WTC11 (cell line): ENCODE data around the gene AFP. TPM values are rescaled to one million over a fixed set of nuclear protein-coding genes. Genes with fewer than 3 reads are reported as not detected.

Experiments used
- ATAC-seq: fragments of 200-7000 bp; cut with Tn5 transposase; 2 replicates; pipeline ENCODE4 v1.10.0; 2021; ENCODE audit warnings: mild to moderate bottlenecking, moderate library complexity
- CTCF ChIA-PET: fragments of 300-600 bp; sonication (Branson Sonifier 250); formaldehyde crosslinking; loops from one replicate; lab custom pipeline; 2021; ENCODE audit warnings: antibody characterized with exemption; lab: Charles Lee
- POLR2A ChIA-PET: fragments of 350-600 bp; sonication (Branson Sonifier 250); formaldehyde crosslinking; loops from one replicate; lab custom pipeline; 2021; ENCODE audit warnings: antibody characterized with exemption; lab: Charles Lee
- DNase-seq: peaks from one replicate; pipeline ENCODE4 v3.0.0; 2021; ENCODE audit warnings: low spot score
- H3K27ac Mint-ChIP-seq: 2 replicates; pipeline ENCODE4 v1.8.0; 2021; ENCODE audit warnings: mixed read lengths
- H3K27me3 Mint-ChIP-seq: 2 replicates; pipeline ENCODE4 v1.8.0; 2021; ENCODE audit warnings: low read depth, mild to moderate bottlenecking, moderate library complexity, mixed read lengths
- H3K36me3 Mint-ChIP-seq: 2 replicates; pipeline ENCODE4 v1.8.0; 2021; ENCODE audit warnings: mixed read lengths
- H3K4me1 Mint-ChIP-seq: 2 replicates; pipeline ENCODE4 v1.8.0; 2022; ENCODE audit warnings: mixed read lengths
- H3K4me3 Mint-ChIP-seq: 2 replicates; pipeline ENCODE4 v1.8.0; 2021; ENCODE audit warnings: mild to moderate bottlenecking, moderate library complexity, mixed read lengths
- H3K9me3 Mint-ChIP-seq: 2 replicates; pipeline ENCODE4 v1.8.0; 2021; ENCODE audit warnings: mixed read lengths
- CDX4 ChIP-seq: fragments of 250-450 bp; sonication (Bioruptor Pico); IDR thresholded peaks from 2 replicates; pipeline ENCODE4 v1.9.0; 2021; ENCODE audit warnings: moderate library complexity, mild to moderate bottlenecking, inconsistent platforms, borderline replicate concordance
- FOXK1 ChIP-seq: sonication (generic); formaldehyde crosslinking; IDR thresholded peaks from 2 replicates; pipeline ENCODE4 v1.8.0; 2022; ENCODE audit warnings: mild to moderate bottlenecking, moderate library complexity, missing genetic modification reagents
- GRHL2 ChIP-seq: fragments of 250-450 bp; sonication (Bioruptor Pico); IDR thresholded peaks from 2 replicates; pipeline ENCODE4 v1.8.0; 2022; ENCODE audit warnings: mild to moderate bottlenecking, moderate library complexity; ENCODE audit not compliant: insufficient replicate concordance, severe bottlenecking
- IRF1 ChIP-seq: sonication (generic); formaldehyde crosslinking; IDR thresholded peaks from 2 replicates; pipeline ENCODE4 v1.8.0; 2023; ENCODE audit warnings: missing genetic modification reagents
- MXD4 ChIP-seq: fragments of 250-450 bp; sonication (Bioruptor Pico); IDR thresholded peaks from 2 replicates; pipeline ENCODE4 v1.8.0; 2021; ENCODE audit warnings: mild to moderate bottlenecking, moderate library complexity, borderline replicate concordance
- PREB ChIP-seq: sonication (generic); formaldehyde crosslinking; IDR thresholded peaks from 2 replicates; pipeline ENCODE4 v1.8.1; 2022; ENCODE audit warnings: mild to moderate bottlenecking, missing genetic modification reagents, moderate library complexity, borderline replicate concordance
- SMAD4 ChIP-seq: sonication (generic); formaldehyde crosslinking; IDR thresholded peaks from 2 replicates; pipeline ENCODE4 v1.8.0; 2022; ENCODE audit warnings: mild to moderate bottlenecking, missing genetic modification reagents
- TEAD4 ChIP-seq: sonication (generic); formaldehyde crosslinking; IDR thresholded peaks from 2 replicates; pipeline ENCODE4 v1.8.0; 2022; ENCODE audit warnings: mild to moderate bottlenecking, missing genetic modification reagents
- ZMAT4 ChIP-seq: fragments of 250-450 bp; sonication (Bioruptor Pico); IDR thresholded peaks from 2 replicates; pipeline ENCODE4 v1.9.0; 2021; ENCODE audit warnings: mild to moderate bottlenecking
- ZNF219 ChIP-seq: sonication (generic); formaldehyde crosslinking; IDR thresholded peaks from 2 replicates; pipeline ENCODE4 v1.8.0; 2023; ENCODE audit warnings: missing genetic modification reagents, mild to moderate bottlenecking, borderline replicate concordance
- ZNF416 ChIP-seq: fragments of 250-450 bp; sonication (Bioruptor Pico); IDR thresholded peaks from 2 replicates; pipeline ENCODE4 v1.9.0; 2021; ENCODE audit warnings: mild to moderate bottlenecking, inconsistent platforms
- total RNA-seq: library from RNA; stranded (reverse); gene quantifications from 3 replicates; pipeline ENCODE4 v1.2.3, GENCODE V29; 2021
- TF ChIP-seq, protein P1 (sequence below): sonication (generic); formaldehyde crosslinking; IDR thresholded peaks from 2 replicates; pipeline ENCODE4 v1.8.0; 2023; ENCODE audit warnings: mild to moderate bottlenecking, missing genetic modification reagents
- TF ChIP-seq, protein P2 (sequence below): fragments of 250-450 bp; sonication (Bioruptor Pico); IDR thresholded peaks from 2 replicates; pipeline ENCODE4 v1.9.0; 2021; ENCODE audit warnings: mild to moderate bottlenecking, borderline replicate concordance
- TF ChIP-seq, protein P3 (sequence below): sonication (generic); formaldehyde crosslinking; IDR thresholded peaks from 2 replicates; pipeline ENCODE4 v1.8.1; 2023; ENCODE audit warnings: mild to moderate bottlenecking, missing genetic modification reagents
- TF ChIP-seq, protein P4 (sequence below): fragments of 250-450 bp; sonication (Bioruptor Pico); IDR thresholded peaks from 2 replicates; pipeline ENCODE4 v1.9.0; 2021; ENCODE audit warnings: mild to moderate bottlenecking
- TF ChIP-seq, protein P5 (sequence below): sonication (generic); formaldehyde crosslinking; IDR thresholded peaks from 2 replicates; pipeline ENCODE4 v1.8.1; 2023; ENCODE audit warnings: mild to moderate bottlenecking, missing genetic modification reagents, moderate library complexity

Gene AFP
- total RNA-seq, 1 experiment from 2014 or later = 1.8 TPM

DNA sequence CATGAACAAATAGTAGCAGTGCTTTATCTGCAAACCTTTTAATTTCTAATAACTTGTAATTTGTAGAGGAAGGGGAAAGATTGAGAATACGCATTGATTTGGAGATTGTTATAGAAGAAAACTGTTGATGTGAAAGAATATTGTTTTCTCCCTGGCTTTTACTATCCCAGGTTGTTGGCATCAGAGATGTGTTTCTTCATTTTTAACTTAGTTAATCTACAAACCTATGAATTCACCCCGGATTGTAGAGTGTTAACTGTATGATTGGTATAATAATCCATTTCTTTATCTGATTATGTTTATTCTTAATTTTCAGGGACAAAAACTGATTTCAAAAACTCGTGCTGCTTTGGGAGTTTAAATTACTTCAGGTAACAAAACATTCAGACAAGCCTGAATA, 18.9 kb downstream of the AFP start:
- ATAC-seq (no peak), DNase-seq (no peak)
- Mint-ChIP-seq H3K4me3 (no peak overlapping the region), H3K27me3 (peaks cover 30% of the 10 kb centered on the region), H3K4me1 (peaks cover 41% of the 10 kb centered on the region), H3K36me3 (peaks cover 6% of the 10 kb centered on the region; the same call in 1 of the 2 replicates), H3K9me3 (peaks cover 19% of the 10 kb centered on the region), H3K27ac (no peak overlapping the region; the same call in 1 of the 2 replicates)
- ChIA-PET POLR2A (no interaction called here), CTCF (no interaction called here)
- no peak for TF ChIP-seq TEAD4
- no peak for TF ChIP-seq FOXK1
- TF ChIP-seq ZNF416 (CRISPR knock-in tag) = no peak
- no peak for TF ChIP-seq CDX4 (CRISPR knock-in tag)
- no peak for TF ChIP-seq ZMAT4 (CRISPR knock-in tag)
- no peak for TF ChIP-seq ZNF219 (CRISPR knock-in tag)
- TF ChIP-seq, protein P1, sequence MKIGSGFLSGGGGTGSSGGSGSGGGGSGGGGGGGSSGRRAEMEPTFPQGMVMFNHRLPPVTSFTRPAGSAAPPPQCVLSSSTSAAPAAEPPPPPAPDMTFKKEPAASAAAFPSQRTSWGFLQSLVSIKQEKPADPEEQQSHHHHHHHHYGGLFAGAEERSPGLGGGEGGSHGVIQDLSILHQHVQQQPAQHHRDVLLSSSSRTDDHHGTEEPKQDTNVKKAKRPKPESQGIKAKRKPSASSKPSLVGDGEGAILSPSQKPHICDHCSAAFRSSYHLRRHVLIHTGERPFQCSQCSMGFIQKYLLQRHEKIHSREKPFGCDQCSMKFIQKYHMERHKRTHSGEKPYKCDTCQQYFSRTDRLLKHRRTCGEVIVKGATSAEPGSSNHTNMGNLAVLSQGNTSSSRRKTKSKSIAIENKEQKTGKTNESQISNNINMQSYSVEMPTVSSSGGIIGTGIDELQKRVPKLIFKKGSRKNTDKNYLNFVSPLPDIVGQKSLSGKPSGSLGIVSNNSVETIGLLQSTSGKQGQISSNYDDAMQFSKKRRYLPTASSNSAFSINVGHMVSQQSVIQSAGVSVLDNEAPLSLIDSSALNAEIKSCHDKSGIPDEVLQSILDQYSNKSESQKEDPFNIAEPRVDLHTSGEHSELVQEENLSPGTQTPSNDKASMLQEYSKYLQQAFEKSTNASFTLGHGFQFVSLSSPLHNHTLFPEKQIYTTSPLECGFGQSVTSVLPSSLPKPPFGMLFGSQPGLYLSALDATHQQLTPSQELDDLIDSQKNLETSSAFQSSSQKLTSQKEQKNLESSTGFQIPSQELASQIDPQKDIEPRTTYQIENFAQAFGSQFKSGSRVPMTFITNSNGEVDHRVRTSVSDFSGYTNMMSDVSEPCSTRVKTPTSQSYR = no peak

- H3K9me3 Mint-ChIP-seq = peaks cover 27% of the 10 kb centered on the region
- H3K36me3 Mint-ChIP-seq = peaks cover 6% of the 10 kb centered on the region
- H3K4me1 Mint-ChIP-seq = peaks cover 26% of the 10 kb centered on the region
- POLR2A ChIA-PET = no interaction called here
- CTCF ChIA-PET = interaction anchor here (0.8 to 2.9 kb wide), 3 partner anchors 10 to 197 kb away, joined by 3 to 12 read pairs (median 4); no protein-coding TSS in a partner anchor
- DNase-seq (no peak), ATAC-seq (no peak)
- no peak overlapping the region for H3K4me3 Mint-ChIP-seq
- peaks cover 18% of the 10 kb centered on the region for H3K27me3 Mint-ChIP-seq
- H3K27ac Mint-ChIP-seq = no peak overlapping the region
- TF ChIP-seq GRHL2 (CRISPR knock-in tag) (no peak), MXD4 (no peak), PREB (no peak), SMAD4 (CRISPR knock-in tag) (no peak), IRF1 (no peak), ZMAT4 (CRISPR knock-in tag) (no peak), ZNF416 (CRISPR knock-in tag) (no peak)
- TF ChIP-seq, protein P2, sequence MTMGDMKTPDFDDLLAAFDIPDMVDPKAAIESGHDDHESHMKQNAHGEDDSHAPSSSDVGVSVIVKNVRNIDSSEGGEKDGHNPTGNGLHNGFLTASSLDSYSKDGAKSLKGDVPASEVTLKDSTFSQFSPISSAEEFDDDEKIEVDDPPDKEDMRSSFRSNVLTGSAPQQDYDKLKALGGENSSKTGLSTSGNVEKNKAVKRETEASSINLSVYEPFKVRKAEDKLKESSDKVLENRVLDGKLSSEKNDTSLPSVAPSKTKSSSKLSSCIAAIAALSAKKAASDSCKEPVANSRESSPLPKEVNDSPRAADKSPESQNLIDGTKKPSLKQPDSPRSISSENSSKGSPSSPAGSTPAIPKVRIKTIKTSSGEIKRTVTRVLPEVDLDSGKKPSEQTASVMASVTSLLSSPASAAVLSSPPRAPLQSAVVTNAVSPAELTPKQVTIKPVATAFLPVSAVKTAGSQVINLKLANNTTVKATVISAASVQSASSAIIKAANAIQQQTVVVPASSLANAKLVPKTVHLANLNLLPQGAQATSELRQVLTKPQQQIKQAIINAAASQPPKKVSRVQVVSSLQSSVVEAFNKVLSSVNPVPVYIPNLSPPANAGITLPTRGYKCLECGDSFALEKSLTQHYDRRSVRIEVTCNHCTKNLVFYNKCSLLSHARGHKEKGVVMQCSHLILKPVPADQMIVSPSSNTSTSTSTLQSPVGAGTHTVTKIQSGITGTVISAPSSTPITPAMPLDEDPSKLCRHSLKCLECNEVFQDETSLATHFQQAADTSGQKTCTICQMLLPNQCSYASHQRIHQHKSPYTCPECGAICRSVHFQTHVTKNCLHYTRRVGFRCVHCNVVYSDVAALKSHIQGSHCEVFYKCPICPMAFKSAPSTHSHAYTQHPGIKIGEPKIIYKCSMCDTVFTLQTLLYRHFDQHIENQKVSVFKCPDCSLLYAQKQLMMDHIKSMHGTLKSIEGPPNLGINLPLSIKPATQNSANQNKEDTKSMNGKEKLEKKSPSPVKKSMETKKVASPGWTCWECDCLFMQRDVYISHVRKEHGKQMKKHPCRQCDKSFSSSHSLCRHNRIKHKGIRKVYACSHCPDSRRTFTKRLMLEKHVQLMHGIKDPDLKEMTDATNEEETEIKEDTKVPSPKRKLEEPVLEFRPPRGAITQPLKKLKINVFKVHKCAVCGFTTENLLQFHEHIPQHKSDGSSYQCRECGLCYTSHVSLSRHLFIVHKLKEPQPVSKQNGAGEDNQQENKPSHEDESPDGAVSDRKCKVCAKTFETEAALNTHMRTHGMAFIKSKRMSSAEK (CRISPR knock-in tag) = no peak
- TF ChIP-seq, protein P3, sequence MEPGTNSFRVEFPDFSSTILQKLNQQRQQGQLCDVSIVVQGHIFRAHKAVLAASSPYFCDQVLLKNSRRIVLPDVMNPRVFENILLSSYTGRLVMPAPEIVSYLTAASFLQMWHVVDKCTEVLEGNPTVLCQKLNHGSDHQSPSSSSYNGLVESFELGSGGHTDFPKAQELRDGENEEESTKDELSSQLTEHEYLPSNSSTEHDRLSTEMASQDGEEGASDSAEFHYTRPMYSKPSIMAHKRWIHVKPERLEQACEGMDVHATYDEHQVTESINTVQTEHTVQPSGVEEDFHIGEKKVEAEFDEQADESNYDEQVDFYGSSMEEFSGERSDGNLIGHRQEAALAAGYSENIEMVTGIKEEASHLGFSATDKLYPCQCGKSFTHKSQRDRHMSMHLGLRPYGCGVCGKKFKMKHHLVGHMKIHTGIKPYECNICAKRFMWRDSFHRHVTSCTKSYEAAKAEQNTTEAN = no peak
- TF ChIP-seq, protein P4, sequence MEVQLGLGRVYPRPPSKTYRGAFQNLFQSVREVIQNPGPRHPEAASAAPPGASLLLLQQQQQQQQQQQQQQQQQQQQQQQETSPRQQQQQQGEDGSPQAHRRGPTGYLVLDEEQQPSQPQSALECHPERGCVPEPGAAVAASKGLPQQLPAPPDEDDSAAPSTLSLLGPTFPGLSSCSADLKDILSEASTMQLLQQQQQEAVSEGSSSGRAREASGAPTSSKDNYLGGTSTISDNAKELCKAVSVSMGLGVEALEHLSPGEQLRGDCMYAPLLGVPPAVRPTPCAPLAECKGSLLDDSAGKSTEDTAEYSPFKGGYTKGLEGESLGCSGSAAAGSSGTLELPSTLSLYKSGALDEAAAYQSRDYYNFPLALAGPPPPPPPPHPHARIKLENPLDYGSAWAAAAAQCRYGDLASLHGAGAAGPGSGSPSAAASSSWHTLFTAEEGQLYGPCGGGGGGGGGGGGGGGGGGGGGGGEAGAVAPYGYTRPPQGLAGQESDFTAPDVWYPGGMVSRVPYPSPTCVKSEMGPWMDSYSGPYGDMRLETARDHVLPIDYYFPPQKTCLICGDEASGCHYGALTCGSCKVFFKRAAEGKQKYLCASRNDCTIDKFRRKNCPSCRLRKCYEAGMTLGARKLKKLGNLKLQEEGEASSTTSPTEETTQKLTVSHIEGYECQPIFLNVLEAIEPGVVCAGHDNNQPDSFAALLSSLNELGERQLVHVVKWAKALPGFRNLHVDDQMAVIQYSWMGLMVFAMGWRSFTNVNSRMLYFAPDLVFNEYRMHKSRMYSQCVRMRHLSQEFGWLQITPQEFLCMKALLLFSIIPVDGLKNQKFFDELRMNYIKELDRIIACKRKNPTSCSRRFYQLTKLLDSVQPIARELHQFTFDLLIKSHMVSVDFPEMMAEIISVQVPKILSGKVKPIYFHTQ (CRISPR knock-in tag) = no peak
- TF ChIP-seq, protein P5, sequence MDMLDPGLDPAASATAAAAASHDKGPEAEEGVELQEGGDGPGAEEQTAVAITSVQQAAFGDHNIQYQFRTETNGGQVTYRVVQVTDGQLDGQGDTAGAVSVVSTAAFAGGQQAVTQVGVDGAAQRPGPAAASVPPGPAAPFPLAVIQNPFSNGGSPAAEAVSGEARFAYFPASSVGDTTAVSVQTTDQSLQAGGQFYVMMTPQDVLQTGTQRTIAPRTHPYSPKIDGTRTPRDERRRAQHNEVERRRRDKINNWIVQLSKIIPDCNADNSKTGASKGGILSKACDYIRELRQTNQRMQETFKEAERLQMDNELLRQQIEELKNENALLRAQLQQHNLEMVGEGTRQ (CRISPR knock-in tag) = no peak
These were observed 20.4 kb downstream of the AFP start for GRCh38 chr4:73456177-73457022.
